Tibial artery (tissue), 4 donors: ENCODE data around the gene NUAK1.
"Not testable (repeated sequence)": the region's sequence is repeated elsewhere in the genome, so short reads cannot be mapped to it uniquely, and the experiment has no call there.

ENCODE experiments used
- DNase-seq, 2 donors: peaks; one replicate each; pipeline ENCODE4 v3.0.0-alpha.2; 2019
- H3K27ac ChIP-seq, 2 donors: fragments of 200-600 bp; sonication (generic) in 1 of 2; 1 replicate in 1 of 2; 2 replicates in 1 of 2; pipeline ENCODE4 v1.5.1; 2018 to 2019; ENCODE audit warnings: mild to moderate bottlenecking in 1 of 2
- H3K27me3 ChIP-seq, 2 donors: fragments of 200-600 bp; sonication (generic) in 1 of 2; one replicate each; pipeline versions ENCODE4 v1.5.1 to v1.6.0; 2016 to 2019
- H3K36me3 ChIP-seq, 3 donors: fragments of 200-600 bp; sonication (generic) in 2 of 3; one replicate each; pipeline ENCODE4 v1.5.1; 2016 to 2019; ENCODE audit warnings: mild to moderate bottlenecking in 2 of 3
- H3K4me1 ChIP-seq, 4 donors: fragments of 200-600 bp; sonication (generic) in 2 of 4; 1 replicate in 3 of 4; 2 replicates in 1 of 4; pipeline ENCODE4 v1.5.1; 2016 to 2019
- H3K4me3 ChIP-seq, 2 donors: fragments of 200-600 bp; sonication (generic) in 1 of 2; 1 replicate in 1 of 2; 2 replicates in 1 of 2; pipeline ENCODE4 v1.5.1; 2018 to 2019; ENCODE audit warnings: mild to moderate bottlenecking in 2 of 2
- H3K9me3 ChIP-seq, 3 donors: fragments of 200-600 bp; sonication (generic) in 1 of 3; one replicate each; pipeline ENCODE4 v1.5.1; 2016 to 2019
- intact Hi-C: fragments of 100-400 bp; cut with DNase I; formaldehyde crosslinking; loops from one replicate; pipeline ENCODE4 v1.15.0; 2023; ENCODE audit warnings: low total_unique reads
- TF ChIP-seq, protein P1 (sequence below), 2 experiments: fragments of 200-600 bp in 1 of 2; fragments of 450-650 bp in 1 of 2; IDR thresholded peaks; one replicate each; pipeline ENCODE4 v1.5.1; 2017 to 2019; ENCODE audit warnings: antibody characterized with exemption in 2 of 2, mild to moderate bottlenecking in 1 of 2, moderate library complexity in 1 of 2

The NUAK1 gene

DNA sequence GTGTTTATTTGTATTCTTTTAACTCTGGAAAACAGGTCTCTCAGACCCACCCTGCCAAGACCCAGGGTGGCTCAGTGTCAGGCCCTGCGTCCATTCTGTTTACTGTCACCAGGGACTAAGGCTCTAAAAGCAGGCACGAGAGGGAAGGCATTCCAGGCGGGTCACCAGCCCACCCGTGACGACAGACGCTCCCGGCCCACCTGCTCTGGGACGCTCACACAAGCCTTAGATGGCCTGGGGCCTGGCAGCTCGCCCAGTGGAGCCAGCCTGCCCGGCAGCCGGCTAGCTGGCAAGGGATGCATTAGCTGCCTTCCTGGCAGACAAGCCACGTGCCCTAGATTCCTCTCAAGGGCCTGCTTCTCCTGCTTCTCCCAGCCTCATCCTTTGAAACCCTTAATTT is 9.2 kb upstream of the NUAK1 start:
- Histone ChIP-seq H3K36me3 (no peaks in the 10 kb centered on the region), H3K9me3 (no peaks in the 10 kb centered on the region), H3K4me3 (no peak overlapping the region), H3K27ac (peak overlapping the region; percentile 51), H3K4me1 (peaks cover 0 to 44% (median 20%) of the 10 kb centered on the region in 4 donors), H3K27me3 (no peaks in the 10 kb centered on the region)
- DNase-seq: peak; percentile 62 to 90
- TF ChIP-seq, protein P1, sequence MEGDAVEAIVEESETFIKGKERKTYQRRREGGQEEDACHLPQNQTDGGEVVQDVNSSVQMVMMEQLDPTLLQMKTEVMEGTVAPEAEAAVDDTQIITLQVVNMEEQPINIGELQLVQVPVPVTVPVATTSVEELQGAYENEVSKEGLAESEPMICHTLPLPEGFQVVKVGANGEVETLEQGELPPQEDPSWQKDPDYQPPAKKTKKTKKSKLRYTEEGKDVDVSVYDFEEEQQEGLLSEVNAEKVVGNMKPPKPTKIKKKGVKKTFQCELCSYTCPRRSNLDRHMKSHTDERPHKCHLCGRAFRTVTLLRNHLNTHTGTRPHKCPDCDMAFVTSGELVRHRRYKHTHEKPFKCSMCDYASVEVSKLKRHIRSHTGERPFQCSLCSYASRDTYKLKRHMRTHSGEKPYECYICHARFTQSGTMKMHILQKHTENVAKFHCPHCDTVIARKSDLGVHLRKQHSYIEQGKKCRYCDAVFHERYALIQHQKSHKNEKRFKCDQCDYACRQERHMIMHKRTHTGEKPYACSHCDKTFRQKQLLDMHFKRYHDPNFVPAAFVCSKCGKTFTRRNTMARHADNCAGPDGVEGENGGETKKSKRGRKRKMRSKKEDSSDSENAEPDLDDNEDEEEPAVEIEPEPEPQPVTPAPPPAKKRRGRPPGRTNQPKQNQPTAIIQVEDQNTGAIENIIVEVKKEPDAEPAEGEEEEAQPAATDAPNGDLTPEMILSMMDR (IDR thresholded peaks at IDR 0.05): no peak
- intact Hi-C loops: no loop called here

DNA sequence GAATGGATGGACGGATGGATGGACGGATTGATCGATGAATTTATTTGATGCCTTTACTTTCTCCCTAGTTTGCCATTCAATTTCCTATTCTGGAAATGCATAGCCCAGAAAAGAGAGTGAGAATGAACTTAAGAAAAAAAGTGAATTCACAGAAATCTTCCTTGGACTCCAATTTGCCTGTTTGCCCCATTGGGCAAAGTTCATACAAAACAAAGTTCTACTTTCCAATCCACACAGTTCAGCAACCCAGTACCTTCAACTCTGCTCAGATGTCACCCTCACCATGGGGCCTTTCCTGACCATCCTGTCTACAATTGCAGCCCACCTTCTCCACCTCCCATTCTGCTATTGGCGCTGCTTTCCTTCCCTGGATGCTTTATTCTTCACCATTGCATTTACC is 8.2 kb upstream of the NUAK1 start:
- H3K27me3 ChIP-seq: no peaks in the 10 kb centered on the region
- no peak overlapping the region for H3K4me3 ChIP-seq
- peak overlapping the region; percentile 51 for H3K27ac ChIP-seq
- H3K9me3 ChIP-seq: no peaks in the 10 kb centered on the region
- peaks cover 0 to 53% (median 25%) of the 10 kb centered on the region in 4 donors for H3K4me1 ChIP-seq
- intact Hi-C loops: no loop called here
- no peak for DNase-seq
- TF ChIP-seq, protein P1 (IDR thresholded peaks at IDR 0.05): no peak
- H3K36me3 ChIP-seq: no peaks in the 10 kb centered on the region

DNA sequence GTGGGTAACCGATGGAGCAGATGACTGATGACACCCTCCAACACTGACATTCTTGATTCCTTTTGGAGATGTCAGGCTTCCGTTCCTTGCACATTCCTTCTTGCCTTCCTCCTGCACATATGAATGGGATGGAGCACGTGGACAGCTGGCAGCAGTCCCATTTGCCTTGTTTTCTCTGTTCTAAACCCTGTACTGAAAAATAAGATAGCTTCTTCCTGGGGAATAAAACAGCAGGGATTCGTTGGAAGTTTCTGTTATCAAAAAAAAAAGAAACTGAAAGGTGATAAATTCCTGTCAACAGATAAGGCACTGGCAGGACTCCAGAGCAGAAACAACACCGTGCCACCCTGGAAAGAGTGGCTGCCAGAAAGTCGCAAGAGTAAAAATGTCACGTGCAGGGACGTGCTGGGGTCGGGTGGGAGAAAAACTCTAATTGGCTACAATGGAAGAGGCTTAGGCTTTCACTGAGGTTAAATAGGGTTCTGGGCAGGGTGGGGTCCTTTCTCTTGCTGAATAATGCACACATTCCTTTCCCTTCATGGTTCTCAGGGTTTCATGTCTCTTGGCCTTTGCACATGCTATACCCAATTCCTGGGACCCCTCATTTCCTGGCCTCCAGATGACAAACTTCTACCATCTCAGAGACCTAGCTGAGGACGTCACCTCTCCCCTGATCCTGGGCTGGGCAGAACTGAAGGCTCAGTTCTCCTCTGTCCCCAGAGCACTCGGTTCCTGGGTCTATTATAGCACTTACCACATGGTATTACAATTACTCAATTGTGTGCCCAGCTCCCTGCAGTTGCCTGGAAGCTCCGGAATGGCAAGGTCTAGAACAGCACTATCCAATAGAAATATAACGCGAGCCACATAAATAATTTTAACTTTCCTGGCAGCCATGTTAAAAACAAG is 7.0 kb upstream of the NUAK1 start:
- TF ChIP-seq, protein P1 (IDR thresholded peaks at IDR 0.05): no peak
- no peaks in the 10 kb centered on the region for H3K9me3 ChIP-seq
- no peaks in the 10 kb centered on the region for H3K27me3 ChIP-seq
- peaks cover 0 to 65% (median 34%) of the 10 kb centered on the region in 4 donors for H3K4me1 ChIP-seq
- DNase-seq: no peak
- H3K27ac ChIP-seq: peak overlapping the region; percentile 42 to 56
- intact Hi-C loops: no loop called here
- no peak overlapping the region for H3K4me3 ChIP-seq
- H3K36me3 ChIP-seq: no peaks in the 10 kb centered on the region

DNA sequence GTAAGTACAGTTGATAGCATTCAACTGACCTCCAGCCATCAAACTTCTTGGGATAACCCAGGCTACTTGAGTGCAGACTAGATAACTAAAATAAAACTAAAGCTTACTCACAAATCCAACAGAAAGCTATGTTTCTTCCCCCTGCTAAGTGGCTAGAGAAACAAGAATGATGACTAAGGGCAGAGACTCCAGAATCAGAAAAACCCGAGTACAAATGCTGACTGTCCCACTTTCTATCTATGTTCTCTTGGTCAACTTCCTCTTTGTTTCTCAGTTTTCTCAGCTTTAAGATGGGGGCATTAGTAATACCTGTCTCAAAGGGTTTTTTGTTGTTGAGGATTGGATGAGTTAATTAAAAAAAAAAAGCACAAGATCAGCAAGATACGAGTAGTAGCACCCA is 6.1 kb upstream of the NUAK1 start:
- H3K4me1 ChIP-seq: peaks cover 0 to 73% (median 40%) of the 10 kb centered on the region in 4 donors
- H3K4me3 ChIP-seq: no peak overlapping the region
- no peak for DNase-seq
- no peaks in the 10 kb centered on the region for H3K9me3 ChIP-seq
- TF ChIP-seq, protein P1 (IDR thresholded peaks at IDR 0.05): no peak
- no peaks in the 10 kb centered on the region for H3K36me3 ChIP-seq
- intact Hi-C loops: no loop called here
- H3K27me3 ChIP-seq: no peaks in the 10 kb centered on the region
- no peak overlapping the region for H3K27ac ChIP-seq

DNA sequence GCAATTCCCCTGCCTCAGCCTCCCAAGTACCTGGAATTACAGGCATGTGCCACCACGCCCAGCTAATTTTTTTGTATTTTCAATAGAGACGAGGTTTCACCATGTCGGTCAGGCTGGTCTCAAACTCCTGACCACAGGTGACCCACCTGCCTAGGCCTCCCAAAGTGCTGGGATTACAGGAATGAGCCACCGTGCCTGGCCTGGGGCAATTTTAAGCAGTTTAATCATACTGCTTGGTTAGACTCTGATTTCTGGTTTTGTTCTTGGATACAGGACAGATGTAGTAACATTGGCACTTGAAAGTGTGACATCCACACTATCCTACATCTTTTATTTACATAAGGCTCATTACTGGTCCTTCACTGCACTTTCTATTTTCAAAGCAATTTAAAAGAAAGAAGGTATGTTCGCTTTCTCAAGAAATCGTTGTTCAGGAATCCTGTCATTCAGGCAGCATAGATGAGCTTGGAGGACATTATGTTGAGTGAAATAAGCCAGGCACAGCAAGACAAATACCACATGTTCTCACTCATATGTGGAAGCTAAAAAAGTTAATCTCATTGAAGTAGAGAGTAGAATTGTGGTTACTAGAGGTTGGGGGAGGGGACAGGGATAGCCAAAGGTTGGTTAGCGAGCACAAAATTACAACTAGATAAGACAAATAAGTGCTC is 4.0 kb upstream of the NUAK1 start:
- Histone ChIP-seq H3K4me3 (no peak overlapping the region), H3K27me3 (no peaks in the 10 kb centered on the region), H3K36me3 (no peaks in the 10 kb centered on the region), H3K4me1 (peaks cover 0 to 60% (median 38%) of the 10 kb centered on the region in 4 donors), H3K27ac (no peak overlapping the region), H3K9me3 (no peaks in the 10 kb centered on the region)
- intact Hi-C loops: no loop called here
- TF ChIP-seq, protein P1 (IDR thresholded peaks at IDR 0.05): no peak
- DNase-seq: no peak

DNA sequence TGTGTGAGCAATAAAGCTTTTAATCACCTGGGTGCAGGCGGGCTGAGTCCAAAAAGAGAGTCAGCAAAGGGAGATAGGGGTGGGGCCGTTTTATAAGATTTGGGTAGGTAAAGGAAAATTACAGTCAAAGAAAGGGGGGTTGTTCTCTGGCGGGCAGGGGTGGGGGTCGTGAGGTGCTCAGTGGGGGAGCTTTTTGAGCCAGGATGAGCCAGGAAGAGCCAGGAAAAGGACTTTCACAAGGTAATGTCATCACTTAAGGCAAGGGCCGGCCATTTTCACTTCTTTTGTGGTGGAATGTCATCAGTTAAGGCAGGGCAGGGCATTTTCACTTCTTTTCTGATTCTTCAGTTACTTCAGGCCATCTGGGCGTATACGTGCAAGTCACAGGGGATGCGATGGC is 3.2 kb upstream of the NUAK1 start:
- Histone ChIP-seq H3K27ac (peak overlapping the region in 1 of 2 donors; percentile 20), H3K4me1 (peaks cover 0 to 57% (median 42%) of the 10 kb centered on the region in 4 donors)
- H3K4me3 ChIP-seq, H3K9me3 ChIP-seq, H3K27me3 ChIP-seq, intact Hi-C loops, H3K36me3 ChIP-seq, DNase-seq: not testable (repeated sequence)
